IPS-20b (cell line): ENCODE measurements around the gene TNKS1BP1.
A peak's percentile ranks its signal among the peaks of the same experiment; 100 is the strongest.

Experiments
- H3K27ac ChIP-seq: one replicate; pipeline ENCODE4 v1.5.1; 2013; ENCODE audit warnings: low read length
- H3K27me3 ChIP-seq: 2 replicates; pipeline ENCODE4 v1.6.1; 2013; ENCODE audit warnings: mild to moderate bottlenecking, low read length, inconsistent platforms; ENCODE audit not compliant: insufficient read depth
- H3K36me3 ChIP-seq: 2 replicates; pipeline ENCODE4 v1.6.1; 2013; ENCODE audit warnings: low read depth, mild to moderate bottlenecking, inconsistent platforms, low read length, moderate library complexity; ENCODE audit not compliant: insufficient read depth
- H3K4me1 ChIP-seq: 2 replicates; pipeline ENCODE4 v1.6.1; 2013; ENCODE audit warnings: mild to moderate bottlenecking, control low read depth, inconsistent platforms, low read length, moderate library complexity; ENCODE audit not compliant: insufficient read depth
- H3K4me3 ChIP-seq: 2 replicates; pipeline ENCODE4 v1.5.1; 2013; ENCODE audit warnings: mild to moderate bottlenecking, low read length, inconsistent platforms
- H3K9ac ChIP-seq: 2 replicates; pipeline ENCODE4 v1.6.1; 2013; ENCODE audit warnings: low read depth, mild to moderate bottlenecking, inconsistent platforms, low read length, moderate library complexity
- H3K9me3 ChIP-seq: 2 replicates; pipeline ENCODE4 v1.6.1; 2013; ENCODE audit warnings: mild to moderate bottlenecking, low read depth, low read length, inconsistent platforms; ENCODE audit not compliant: insufficient read depth

Gene TNKS1BP1

GRCh38 chr11:57349491-57350274, 24.9 kb upstream of the TNKS1BP1 start:
- peaks cover 6% of the 10 kb centered on the region; the same call in 1 of the 2 replicates for H3K9me3 ChIP-seq
- H3K4me1 ChIP-seq, result peaks cover 5% of the 10 kb centered on the region; the same call in 1 of the 2 replicates
- no peaks in the 10 kb centered on the region for H3K36me3 ChIP-seq
- H3K9ac ChIP-seq, result peak overlapping the region; percentile 68; the same call in 1 of the 2 replicates
- no peak overlapping the region for H3K27ac ChIP-seq
- 0 out of 2 replicates have a peak, but pooled peaks cover 16% of the 10 kb centered on the region for H3K27me3 ChIP-seq
- peak overlapping the region; percentile 71 for H3K4me3 ChIP-seq

DNA sequence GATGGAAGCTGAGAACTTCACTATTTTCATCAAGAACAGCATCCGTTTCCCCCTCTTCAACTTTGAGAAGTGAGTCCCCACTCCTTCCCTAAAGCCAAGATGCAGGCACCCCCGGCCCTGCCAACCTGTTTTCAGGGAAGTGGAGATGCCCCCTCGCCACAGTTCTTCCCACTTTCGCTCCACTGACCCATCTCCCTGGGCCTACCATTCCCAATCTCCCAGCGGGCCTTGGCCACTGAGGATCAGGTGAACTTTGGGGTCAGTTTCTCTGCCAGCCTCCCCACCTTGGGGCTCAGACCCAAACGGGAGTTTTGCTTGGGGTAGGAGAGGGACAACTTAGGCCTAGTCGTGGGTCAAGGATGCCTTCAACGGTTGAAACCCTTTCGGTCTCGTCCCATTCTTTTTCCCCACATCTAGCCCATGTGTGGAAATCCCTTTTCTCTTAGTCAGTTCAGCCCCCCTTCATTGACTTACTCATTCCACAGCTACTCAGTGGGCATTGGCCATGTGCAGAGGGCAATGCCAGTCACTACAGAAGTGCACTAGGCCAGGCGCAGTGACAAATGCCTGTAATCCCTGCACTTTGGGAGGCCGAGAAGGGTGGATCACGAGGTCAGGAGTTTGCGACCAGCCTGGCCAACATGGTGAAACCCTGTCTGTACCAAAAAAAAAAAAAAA, 24.0 kb upstream of the TNKS1BP1 start:
- H3K27ac ChIP-seq, result no peak overlapping the region
- peaks cover 6% of the 10 kb centered on the region; the same call in 1 of the 2 replicates for H3K9me3 ChIP-seq
- 0 out of 2 replicates have a peak, but pooled peaks cover 16% of the 10 kb centered on the region for H3K27me3 ChIP-seq
- H3K4me3 ChIP-seq, result no peak overlapping the region
- peaks cover 6% of the 10 kb centered on the region; the same call in 1 of the 2 replicates for H3K4me1 ChIP-seq
- H3K36me3 ChIP-seq, result no peaks in the 10 kb centered on the region
- no peak overlapping the region for H3K9ac ChIP-seq

DNA sequence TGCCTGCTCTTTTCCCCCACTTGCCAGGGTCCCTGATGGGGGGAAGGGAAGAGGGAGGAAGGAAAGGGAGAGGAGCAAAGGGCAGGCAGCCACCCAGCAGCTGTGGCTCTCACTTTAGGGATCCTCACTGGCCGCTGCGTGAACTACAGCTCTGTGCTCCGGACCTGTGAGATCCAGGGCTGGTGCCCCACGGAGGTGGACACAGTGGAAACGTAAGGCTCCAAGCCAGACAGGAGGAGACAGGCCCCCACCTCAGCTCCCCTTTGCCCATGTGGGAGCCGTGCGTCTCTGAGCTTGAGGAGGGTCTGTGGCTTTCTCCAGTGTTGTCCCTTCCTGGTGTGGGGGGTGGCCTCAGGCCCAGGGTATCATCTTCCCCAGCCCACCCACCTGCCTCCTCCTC, 23.3 kb upstream of the TNKS1BP1 start:
- H3K9ac ChIP-seq, result no peak overlapping the region
- peaks cover 6% of the 10 kb centered on the region; the same call in 1 of the 2 replicates for H3K9me3 ChIP-seq
- H3K36me3 ChIP-seq, result no peaks in the 10 kb centered on the region
- 0 out of 2 replicates have a peak, but pooled peaks cover 16% of the 10 kb centered on the region for H3K27me3 ChIP-seq
- H3K27ac ChIP-seq, result no peak overlapping the region
- no peak overlapping the region for H3K4me3 ChIP-seq
- H3K4me1 ChIP-seq, result peaks cover 5% of the 10 kb centered on the region; the same call in 1 of the 2 replicates

DNA sequence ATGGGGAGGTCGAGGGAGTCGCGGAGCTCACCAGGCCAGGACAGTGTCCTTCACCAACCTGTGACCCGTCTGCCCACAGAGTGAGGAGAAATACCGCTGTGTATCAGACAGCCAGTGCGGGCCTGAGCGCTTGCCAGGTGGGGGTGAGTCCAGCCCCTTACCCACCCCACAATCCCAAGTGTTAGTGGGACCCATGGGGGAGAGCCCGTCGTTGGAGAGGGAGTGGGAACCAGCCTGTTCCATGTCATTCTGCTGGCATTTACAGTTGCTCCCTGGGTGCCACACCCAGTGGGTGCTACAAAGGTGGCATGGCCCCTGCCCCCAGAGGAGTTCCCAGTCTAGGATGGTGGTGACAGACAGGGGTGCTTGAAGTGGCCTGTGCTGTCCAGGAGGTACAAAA, 22.6 kb upstream of the TNKS1BP1 start:
- H3K9ac ChIP-seq, result no peak overlapping the region
- 0 out of 2 replicates have a peak, but pooled peaks cover 16% of the 10 kb centered on the region for H3K27me3 ChIP-seq
- peaks cover 6% of the 10 kb centered on the region; the same call in 1 of the 2 replicates for H3K4me1 ChIP-seq
- H3K27ac ChIP-seq, result no peak overlapping the region
- H3K36me3 ChIP-seq, result no peaks in the 10 kb centered on the region
- no peak overlapping the region for H3K4me3 ChIP-seq
- H3K9me3 ChIP-seq, result peaks cover 6% of the 10 kb centered on the region; the same call in 1 of the 2 replicates

GRCh38 chr11:57345555-57346211, 20.9 kb upstream of the TNKS1BP1 start:
- H3K9me3 ChIP-seq, result no peaks in the 10 kb centered on the region
- H3K9ac ChIP-seq, result peak overlapping the region; percentile 39; the same call in 1 of the 2 replicates
- peaks cover 21% of the 10 kb centered on the region for H3K27me3 ChIP-seq
- H3K4me3 ChIP-seq, result no peak overlapping the region
- H3K36me3 ChIP-seq, result no peaks in the 10 kb centered on the region
- peaks cover 6% of the 10 kb centered on the region; the same call in 1 of the 2 replicates for H3K4me1 ChIP-seq
- no peak overlapping the region for H3K27ac ChIP-seq

DNA sequence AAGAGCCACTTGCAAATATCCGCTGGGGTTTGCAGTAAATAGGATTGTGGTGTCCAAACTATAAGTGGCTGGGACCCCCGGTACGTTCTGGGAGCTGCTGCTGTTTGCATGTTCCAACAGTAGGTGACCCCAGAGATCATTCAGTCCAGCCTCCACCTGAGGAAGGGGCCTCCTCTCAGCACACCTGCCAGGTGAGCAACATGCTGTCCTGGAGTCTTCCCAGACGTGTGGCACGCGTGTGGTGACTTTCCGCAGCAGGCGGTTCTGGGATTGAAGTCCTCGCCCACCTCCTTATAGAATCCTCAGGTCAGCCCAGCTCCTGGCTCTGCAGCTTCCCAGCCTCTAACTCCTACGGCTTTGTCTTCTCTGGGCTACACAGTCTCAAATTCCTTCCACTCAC, 20.1 kb upstream of the TNKS1BP1 start:
- Histone ChIP-seq H3K4me3 (no peak overlapping the region), H3K27me3 (peaks cover 27% of the 10 kb centered on the region), H3K9me3 (no peaks in the 10 kb centered on the region), H3K4me1 (peaks cover 6% of the 10 kb centered on the region; the same call in 1 of the 2 replicates), H3K36me3 (no peaks in the 10 kb centered on the region), H3K9ac (peak overlapping the region; percentile 39; the same call in 1 of the 2 replicates), H3K27ac (no peak overlapping the region)

- H3K9me3 ChIP-seq, result no peaks in the 10 kb centered on the region
- no peak overlapping the region for H3K4me3 ChIP-seq
- H3K27ac ChIP-seq, result no peak overlapping the region
- peaks cover 11% of the 10 kb centered on the region for H3K4me1 ChIP-seq
- peaks cover 37% of the 10 kb centered on the region for H3K27me3 ChIP-seq
- no peak overlapping the region for H3K9ac ChIP-seq
- H3K36me3 ChIP-seq, result no peaks in the 10 kb centered on the region
Measured at GRCh38 chr11:57343825-57344224, 19.1 kb upstream of the TNKS1BP1 start.

DNA sequence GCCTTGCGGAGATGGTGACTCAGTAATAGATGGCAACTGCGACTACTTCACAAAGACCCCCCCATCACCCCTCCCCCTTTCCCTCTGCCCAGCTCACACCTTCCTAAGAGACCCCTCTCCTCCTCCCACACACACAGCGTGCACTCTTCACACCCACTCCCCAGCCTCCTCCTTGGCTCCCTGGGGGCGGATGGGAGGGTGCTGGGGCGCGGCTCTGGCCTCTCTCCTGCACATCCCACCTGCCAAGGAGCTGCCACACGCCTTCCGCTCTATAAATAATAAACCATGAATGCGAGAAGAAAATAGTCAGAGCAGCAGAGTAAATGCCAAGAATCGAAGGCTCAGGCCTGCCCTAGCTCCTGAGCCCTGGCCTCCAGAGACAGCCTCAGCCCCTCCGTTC, 17.9 kb upstream of the TNKS1BP1 start:
- Histone ChIP-seq H3K4me1 (peaks cover 11% of the 10 kb centered on the region), H3K9me3 (no peaks in the 10 kb centered on the region), H3K36me3 (no peaks in the 10 kb centered on the region), H3K4me3 (no peak overlapping the region), H3K27ac (no peak overlapping the region), H3K27me3 (peaks cover 36% of the 10 kb centered on the region), H3K9ac (no peak overlapping the region)

DNA sequence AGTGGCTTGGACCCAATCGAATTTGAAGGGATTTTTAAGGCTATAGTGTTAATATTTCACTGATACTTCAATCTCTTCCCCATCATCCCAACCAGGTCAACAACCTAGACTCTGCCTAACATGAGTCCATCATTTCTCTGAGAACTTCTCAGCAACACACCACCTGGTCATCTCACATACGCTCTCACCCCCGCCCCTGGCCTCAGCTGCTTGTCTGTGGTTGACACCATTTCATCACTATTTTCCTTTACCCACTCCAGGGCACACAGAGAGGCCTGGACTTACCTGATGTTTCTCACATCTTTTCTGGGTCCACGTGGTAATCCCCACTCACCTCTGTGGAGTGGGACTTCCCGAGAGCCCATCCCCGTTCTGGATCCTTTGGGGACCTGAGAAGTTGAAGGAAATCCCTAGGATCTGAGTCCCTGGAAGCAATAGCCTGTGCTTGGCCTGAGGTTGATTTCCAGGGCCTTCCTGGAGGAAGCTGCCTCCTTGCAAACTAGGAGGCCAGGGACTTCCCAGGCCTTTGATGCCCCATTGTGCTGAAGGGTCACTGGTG, 16.6 kb upstream of the TNKS1BP1 start:
- Histone ChIP-seq H3K9ac (no peak overlapping the region), H3K4me1 (peaks cover 11% of the 10 kb centered on the region), H3K9me3 (no peaks in the 10 kb centered on the region), H3K27me3 (peaks cover 26% of the 10 kb centered on the region), H3K36me3 (no peaks in the 10 kb centered on the region), H3K4me3 (no peak overlapping the region), H3K27ac (no peak overlapping the region)

DNA sequence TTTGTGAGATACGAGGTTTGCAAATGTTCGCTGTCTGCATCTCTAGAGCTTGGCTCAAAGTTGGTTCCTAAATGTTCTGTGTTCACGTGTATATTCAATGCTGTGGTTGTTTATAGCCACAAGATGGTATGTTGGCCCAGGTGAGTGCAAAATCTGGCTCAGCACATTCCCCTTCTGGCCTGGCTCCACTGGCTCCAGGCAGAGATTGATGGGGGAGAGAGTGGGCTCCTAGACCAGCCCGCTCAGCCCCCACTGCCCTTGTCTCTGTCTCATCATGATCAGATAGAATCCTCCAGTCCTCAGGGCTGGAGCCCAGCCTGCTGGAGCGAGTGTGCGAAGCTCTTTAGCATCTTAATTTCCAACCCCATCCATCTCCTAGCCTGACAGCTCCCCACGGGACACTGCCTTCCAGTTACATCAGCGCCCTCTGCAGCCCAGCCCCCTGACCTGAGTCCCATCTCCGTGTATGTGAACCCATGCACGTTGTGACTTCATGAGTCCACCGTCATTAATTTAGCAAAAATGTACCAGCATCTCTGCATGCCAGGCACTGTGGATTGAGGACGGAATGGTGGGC, 15.4 kb upstream of the TNKS1BP1 start:
- peaks cover 14% of the 10 kb centered on the region for H3K4me1 ChIP-seq
- no peak overlapping the region for H3K4me3 ChIP-seq
- H3K27me3 ChIP-seq, result peaks cover 24% of the 10 kb centered on the region
- no peak overlapping the region for H3K9ac ChIP-seq
- no peaks in the 10 kb centered on the region for H3K36me3 ChIP-seq
- no peaks in the 10 kb centered on the region for H3K9me3 ChIP-seq
- H3K27ac ChIP-seq, result no peak overlapping the region

- Histone ChIP-seq H3K36me3 (peaks cover 7% of the 10 kb centered on the region), H3K27ac (no peak overlapping the region), H3K9me3 (no peaks in the 10 kb centered on the region), H3K4me1 (peaks cover 21% of the 10 kb centered on the region), H3K27me3 (peaks cover 21% of the 10 kb centered on the region), H3K9ac (no peak overlapping the region), H3K4me3 (no peak overlapping the region)
Measured at GRCh38 chr11:57339328-57339727, 14.6 kb upstream of the TNKS1BP1 start.
